HG03103 (cell line): ENCODE results near the gene TLE4.

Experiments used
- ATAC-seq: cut with Tn5 transposase; IDR thresholded peaks from one replicate; pipeline ENCODE4 v1.9.1; 2021; ENCODE audit warnings: low read depth; ENCODE audit not compliant: unreplicated experiment

TLE4 gene

DNA sequence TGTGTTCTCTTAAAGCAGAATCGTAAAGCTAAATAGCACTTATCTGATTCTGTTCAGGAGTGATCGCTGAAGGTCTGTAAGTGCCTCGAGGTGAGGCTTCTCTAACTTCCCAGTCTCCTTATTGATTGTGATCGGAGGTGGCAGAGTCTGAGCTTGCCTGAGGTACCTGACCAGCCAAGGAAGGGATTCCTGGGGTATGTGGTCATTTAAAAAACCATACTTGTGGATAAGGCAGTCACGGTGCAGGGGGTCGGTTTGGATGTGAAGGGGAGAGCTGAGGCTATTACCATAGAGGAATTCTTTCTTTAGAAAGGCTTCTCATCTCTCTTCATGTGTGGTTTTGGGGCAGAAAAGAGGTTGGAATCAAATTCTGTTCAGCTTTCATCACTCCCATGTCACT lies 193.7 kb downstream of the TLE4 start:
- ATAC-seq: no peak

DNA sequence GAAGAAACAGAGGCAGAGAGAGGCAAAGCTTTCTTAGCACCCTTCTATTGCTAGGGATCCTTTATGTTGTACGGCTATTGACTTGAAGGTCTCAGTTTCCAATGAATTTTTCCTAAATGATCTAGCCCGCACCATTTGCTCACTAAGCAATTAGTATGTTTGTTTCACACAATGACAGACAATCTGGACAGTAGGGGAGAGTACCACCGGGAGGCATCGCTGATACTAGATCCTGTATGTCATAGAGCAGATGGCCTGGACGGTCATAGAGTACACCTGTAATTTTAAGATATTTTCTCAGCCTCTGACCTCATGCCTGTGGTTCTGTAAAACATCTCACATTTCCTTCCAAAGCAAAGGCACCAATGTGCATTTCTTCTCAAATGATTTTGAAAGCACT lies 194.3 kb downstream of the TLE4 start:
- no peak for ATAC-seq

DNA sequence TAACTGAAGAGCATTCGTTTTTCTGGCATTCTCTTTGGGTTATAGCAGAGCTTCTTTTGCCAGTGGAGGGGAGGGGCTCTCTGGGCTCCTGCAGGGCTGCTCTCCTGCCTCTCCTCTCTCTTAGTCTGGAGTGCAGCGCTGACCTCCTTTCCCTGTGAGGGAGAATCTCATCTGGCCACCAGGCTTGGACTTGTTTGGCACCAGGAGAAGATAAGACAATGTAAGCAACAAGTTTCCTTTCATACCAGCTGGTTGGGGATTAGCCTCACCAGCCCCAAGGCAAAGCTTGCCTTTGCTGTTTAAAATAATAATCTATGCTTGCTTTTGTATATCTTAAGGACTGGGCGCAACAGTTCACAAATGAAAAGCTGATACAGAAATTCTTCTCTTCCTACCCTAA lies 196.4 kb downstream of the TLE4 start:
- no peak for ATAC-seq

DNA sequence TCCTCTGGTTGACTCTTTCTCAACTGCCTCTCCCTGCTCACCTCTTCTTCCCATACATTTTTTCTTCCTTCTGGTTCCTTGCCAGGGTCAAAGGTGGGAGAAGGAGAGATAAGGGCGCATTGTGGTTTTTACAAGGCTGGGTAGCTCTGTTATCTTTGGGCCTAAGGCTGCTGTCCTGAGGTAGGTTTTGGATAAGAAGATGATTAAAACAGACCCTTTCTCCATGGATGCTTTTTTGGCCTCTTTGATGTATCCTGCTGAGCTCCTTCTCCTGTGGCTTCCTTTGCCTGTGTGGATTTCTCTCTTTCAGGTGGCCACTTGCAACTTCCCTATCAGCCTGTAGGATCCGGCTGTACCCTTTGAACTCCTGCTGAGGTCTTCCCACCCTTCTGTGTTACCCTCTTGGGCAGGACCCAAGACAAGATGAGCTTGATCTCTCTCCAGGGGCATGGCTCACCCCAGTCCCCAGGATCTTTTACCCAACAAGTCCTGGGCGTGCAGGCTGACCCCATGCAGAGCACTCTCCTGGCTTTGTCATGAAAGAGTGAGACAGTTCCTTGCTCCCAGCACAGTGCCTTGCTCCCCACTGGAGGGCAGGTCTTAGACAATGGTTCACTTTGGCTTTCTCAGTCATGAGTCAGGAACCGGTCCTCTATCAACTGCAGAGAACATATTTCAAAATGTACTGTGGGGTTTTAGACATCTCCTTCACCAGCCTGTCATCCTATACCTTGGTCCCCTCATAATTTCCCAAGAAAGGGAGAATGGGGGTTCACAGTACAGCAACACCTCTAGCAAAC lies 197.9 kb downstream of the TLE4 start:
- ATAC-seq: no peak

DNA sequence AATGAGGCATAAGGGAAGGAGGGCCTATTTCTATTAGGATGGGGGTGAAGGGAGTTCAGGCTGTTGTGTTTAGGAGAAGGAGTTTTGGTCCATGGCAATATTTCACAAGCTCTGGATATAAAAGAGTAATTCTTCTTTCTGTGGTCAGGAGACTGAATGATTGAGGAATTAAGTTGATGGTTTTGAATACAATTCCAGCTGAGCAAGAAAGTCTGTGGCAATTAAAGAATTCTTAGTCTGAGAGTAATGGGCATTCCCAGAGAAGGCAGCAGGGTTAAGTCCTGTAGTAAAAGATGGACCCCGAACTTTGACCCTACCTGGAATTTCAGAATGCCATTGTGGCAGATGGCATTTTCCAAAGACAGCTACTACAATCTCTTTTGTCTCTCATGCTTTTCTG lies 202.6 kb downstream of the TLE4 start:
- no peak for ATAC-seq
